GM18520 (cell line): ENCODE results near the gene CAGE1.

Source experiments
- ATAC-seq: cut with Tn5 transposase; IDR thresholded peaks from one replicate; pipeline ENCODE4 v1.9.1; 2021; ENCODE audit not compliant: unreplicated experiment

The CAGE1 gene

DNA sequence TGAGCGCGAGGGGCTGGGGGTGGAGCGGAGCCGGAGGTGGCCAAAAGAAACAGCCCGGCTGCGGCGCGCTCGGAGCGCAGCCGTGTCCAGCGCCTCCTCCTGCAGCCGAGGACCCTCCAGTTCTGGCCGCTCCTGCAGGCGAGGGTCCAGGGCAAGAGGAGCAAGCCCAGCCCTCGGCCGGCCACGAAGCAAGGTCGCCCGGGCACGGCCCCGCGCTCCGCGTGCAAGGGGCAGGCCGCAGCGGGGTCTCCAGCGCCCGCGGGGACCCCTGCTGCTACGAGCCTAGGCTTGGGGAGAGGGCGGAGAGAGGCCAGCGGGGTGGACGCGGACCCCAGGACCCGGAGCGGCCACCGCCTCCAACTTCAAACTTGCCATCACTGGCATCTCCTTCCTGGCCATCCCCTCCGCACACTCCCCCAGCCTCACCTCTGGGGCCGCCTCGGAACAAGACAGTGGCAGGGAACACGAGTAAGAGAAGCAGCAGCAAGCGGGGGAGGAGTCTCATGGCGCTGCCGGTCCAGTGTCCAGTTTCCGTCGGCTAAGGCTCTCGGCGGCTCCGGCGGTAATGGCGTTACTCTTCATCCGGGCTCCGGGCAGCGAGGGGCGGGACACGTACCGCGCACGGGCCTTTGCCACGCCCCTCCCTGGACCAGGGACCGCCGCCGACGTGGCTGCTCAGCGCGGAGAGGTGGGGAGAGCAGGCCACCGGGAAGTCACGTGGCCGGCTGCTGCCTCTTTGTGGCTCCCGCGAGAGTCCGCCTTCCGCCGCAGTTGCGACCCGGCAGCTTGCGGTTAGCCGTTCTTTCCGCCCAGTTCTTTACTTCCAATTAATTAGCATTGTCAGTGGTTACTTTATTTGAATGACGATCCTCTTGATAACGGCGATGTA, 76.7 kb downstream of the CAGE1 start, which contains the start of gene SSR1:
SSR1 (minus strand) TSS at position 584 of the 889 bp plus-strand sequence; CDS start at position 505, 79 bp downstream.
- ATAC-seq, result peak; percentile 91

DNA sequence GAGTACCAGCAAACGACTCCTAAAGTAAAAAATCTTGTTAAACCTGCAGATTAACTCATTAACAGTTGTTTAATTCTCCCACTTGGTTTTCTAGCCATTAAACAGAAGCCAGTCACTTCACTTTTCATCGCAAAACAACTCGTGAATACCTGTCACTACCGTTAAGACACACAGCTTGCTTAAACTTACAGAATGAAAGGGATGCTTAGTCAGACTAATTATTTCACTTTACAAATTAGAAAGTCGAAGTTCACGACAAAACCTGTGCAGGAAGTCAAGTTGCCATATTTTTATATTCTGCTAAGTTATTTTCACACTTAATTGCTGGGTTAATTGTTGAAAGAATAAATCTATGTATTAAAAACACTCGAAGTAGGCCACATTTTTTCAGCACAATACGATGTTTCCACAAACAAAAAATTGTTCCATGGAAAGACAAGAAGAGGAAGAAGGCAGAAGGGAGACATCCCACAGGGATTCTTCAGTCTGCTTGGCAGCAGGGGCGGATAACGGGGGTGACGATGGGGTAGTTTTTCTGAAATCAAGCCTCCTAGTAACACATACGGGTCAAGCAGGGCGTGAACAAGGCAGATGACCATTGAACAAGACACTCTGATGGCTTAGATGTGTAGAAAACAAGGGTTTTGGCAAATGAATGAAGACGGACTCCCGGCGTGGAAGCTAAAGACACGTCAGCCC, 77.5 kb downstream of the CAGE1 start:
- no peak for ATAC-seq

- ATAC-seq, result no peak
Observed at GRCh38 chr6:7311176-7311575, 78.4 kb downstream of the CAGE1 start.

GRCh38 chr6:7309050-7309449, 80.5 kb downstream of the CAGE1 start:
- no peak for ATAC-seq

DNA sequence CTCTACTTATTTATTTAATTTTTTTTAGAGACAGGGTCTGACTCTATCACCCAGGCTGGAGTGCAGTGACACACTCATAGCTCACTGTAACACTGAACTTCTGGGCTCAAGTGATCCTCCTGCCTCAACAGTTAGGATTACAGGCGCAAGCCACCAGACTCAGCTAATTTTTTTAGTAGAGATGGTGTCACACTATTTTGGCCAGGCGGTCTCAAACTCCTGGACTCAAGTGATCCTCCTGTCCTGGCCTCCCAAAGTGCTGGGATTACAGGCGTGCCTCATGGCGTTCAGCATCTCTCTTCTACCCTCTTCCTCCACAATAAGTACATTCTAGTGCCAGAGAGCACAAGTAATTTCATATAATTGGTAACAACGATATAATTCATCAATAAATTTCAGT, 82.0 kb downstream of the CAGE1 start:
- ATAC-seq, result no peak

GRCh38 chr6:7304821-7305220, 84.7 kb downstream of the CAGE1 start:
- ATAC-seq, result no peak

DNA sequence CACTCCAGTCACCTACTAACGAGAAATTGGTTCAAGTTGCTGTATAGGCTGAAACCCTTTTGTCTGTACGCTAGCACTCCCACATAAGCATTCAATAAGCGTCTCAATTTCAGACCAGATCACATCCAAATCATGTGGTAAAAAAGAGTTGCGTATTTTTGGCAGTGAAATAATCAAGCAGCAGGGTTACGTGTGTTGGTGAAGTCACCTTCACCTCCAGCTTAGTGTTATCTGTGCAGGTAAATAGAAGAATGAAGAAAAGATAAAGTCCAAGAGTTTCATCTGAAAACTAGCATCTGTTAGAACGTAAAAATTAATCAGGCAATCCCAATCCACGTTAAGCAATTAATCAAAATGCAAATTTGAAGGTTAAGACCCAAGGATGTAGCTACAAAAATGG, 87.8 kb downstream of the CAGE1 start:
- ATAC-seq, result no peak

GRCh38 chr6:7300926-7301325, 88.6 kb downstream of the CAGE1 start:
- ATAC-seq, result no peak

DNA sequence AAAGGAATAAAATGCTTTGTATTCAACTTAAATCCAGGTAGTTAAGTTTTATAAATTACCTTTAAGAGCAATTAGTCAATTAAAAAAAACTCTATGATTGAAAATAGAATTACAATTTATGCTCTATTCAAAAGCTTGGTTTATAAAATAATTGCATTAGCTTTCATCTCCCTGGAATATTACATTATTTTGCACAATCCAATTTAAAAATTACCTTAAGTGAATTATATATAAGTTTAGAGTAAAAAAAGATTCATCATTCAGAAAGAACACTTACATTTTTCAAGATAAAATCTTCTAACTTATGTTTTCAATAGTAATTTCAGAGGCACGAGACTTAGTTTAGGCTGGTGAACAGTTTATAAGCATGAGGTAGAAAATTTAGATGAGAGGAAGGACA, 91.4 kb downstream of the CAGE1 start:
- no peak for ATAC-seq

GRCh38 chr6:7296602-7297001, 92.9 kb downstream of the CAGE1 start:
- ATAC-seq, result no peak

GRCh38 chr6:7295916-7296315, 93.6 kb downstream of the CAGE1 start:
- ATAC-seq, result no peak

- no peak for ATAC-seq
Observed at GRCh38 chr6:7292596-7293255, 96.8 kb downstream of the CAGE1 start.

- ATAC-seq, result no peak
Observed at GRCh38 chr6:7290079-7290478, 99.5 kb downstream of the CAGE1 start.

GRCh38 chr6:7285416-7285815, 104.1 kb downstream of the CAGE1 start:
- no peak for ATAC-seq

DNA sequence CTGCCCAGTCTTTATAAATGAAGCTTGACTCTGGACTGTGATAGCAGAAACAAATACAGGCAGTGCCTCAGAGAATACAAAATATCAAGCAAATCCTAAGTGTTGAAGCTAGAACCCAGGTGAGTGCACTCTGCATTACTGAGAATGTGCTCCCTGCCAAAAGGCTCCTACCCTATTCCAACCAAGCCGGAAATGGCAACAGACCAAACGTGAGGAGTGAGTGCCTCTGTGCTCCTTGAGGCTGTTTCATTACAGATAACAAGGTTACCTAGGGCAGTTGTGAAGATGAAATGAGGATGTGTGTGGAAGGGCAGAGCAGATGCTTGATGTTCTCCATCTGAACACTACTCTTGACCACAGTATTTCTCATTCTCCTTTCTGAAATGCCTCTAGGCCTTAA, 105.9 kb downstream of the CAGE1 start:
- no peak for ATAC-seq

GRCh38 chr6:7282097-7282906, 107.2 kb downstream of the CAGE1 start:
- ATAC-seq, result no peak
